ENCODE results near the gene GAS6.

DNA sequence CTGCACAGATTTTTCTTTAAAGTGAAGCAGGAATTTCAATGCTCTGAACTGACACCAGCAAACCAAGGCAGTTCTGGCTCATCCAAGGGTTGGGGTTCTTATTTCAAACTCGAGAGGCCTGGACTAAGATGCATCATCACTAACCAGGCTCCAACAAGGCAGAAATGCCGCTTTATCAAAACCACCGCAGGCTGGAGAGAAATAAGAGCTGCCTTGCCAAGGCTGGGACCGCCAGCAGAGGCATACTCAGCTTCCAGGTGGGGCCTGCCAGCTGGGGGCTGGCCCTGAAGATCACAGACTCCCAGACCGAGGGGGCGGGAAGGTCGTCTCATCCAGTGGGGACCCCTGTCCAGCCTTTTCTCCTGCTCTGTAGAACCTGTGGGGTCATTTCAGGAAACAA lies 37.4 kb upstream of the GAS6 start:
- TF ChIP-seq, protein P1, sequence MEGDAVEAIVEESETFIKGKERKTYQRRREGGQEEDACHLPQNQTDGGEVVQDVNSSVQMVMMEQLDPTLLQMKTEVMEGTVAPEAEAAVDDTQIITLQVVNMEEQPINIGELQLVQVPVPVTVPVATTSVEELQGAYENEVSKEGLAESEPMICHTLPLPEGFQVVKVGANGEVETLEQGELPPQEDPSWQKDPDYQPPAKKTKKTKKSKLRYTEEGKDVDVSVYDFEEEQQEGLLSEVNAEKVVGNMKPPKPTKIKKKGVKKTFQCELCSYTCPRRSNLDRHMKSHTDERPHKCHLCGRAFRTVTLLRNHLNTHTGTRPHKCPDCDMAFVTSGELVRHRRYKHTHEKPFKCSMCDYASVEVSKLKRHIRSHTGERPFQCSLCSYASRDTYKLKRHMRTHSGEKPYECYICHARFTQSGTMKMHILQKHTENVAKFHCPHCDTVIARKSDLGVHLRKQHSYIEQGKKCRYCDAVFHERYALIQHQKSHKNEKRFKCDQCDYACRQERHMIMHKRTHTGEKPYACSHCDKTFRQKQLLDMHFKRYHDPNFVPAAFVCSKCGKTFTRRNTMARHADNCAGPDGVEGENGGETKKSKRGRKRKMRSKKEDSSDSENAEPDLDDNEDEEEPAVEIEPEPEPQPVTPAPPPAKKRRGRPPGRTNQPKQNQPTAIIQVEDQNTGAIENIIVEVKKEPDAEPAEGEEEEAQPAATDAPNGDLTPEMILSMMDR (IDR thresholded peaks at IDR 0.05): no peak
- TF ChIP-seq POLR2AphosphoS5 (IDR thresholded peaks at IDR 0.05) (no peak), EP300 (IDR thresholded peaks at IDR 0.05) (no peak), POLR2A (IDR thresholded peaks at IDR 0.05) (no peak)

Measured in upper lobe of left lung (tissue), 4 donors.